K562 (cell line): Measurements from ENCODE around the gene C16orf74. TPM values are rescaled to one million over a fixed set of nuclear protein-coding genes. Genes with fewer than 3 reads are reported as not detected.

ENCODE experiments used
- ATAC-seq: fragments of 200-7000 bp; cut with Tn5 transposase; 3 replicates; pipeline ENCODE4 v1.9.1; 2020; ENCODE audit warnings: moderate library complexity
- BruUV-seq: library from RNA; stranded (reverse); fragments of 400-500 nt; replicated peaks from 2 replicates; lab custom pipeline; 2021; lab: Mats Ljungman, UMichigan
- CTCF ChIA-PET: fragments of 300-600 bp; formaldehyde crosslinking; extraction: SDS; loops from one replicate; lab custom pipeline; 2021; ENCODE audit warnings: low intra/inter-chr PET ratio; lab: Yijun Ruan, JAX
- POLR2A ChIA-PET: fragments of 300-600, 350-650 bp; sonication (Branson Sonifier 250); formaldehyde crosslinking; extraction: SDS; loops from one replicate; lab custom pipeline; 2021; ENCODE audit warnings: antibody characterized with exemption, inconsistent platforms; lab: Yijun Ruan, JAX
- DNase-seq, 4 experiments: peaks; one replicate each; pipeline versions ENCODE4 v3.0.0 to v3.0.0-alpha.2; 2011 to 2018; ENCODE audit warnings: low spot score in 3 of 4, mixed read lengths in 3 of 4; ENCODE audit errors: extremely low read depth in 1 of 4
- FAIRE-seq: peaks from 2 replicates; lab custom pipeline; 2011; peaks lifted over from hg19 to GRCh38; lab: Jason Lieb, UNC
- H2AFZ ChIP-seq: 2 replicates; pipeline ENCODE4 v1.6.0; 2011; ENCODE audit warnings: low read depth, low read length, control low read depth, inconsistent platforms
- H3K27ac ChIP-seq: fragments of 200-600 bp; 3 replicates; pipeline ENCODE4 v1.8.0; 2011; ENCODE audit warnings: low read depth, mild to moderate bottlenecking, control low read depth, inconsistent platforms, low read length, moderate library complexity, mixed read lengths; ENCODE audit errors: extremely low read depth
- H3K27me3 ChIP-seq, 2 experiments: fragments of 300-600 bp in 1 of 2; 2 replicates in 1 of 2; 3 replicates in 1 of 2; pipeline versions ENCODE4 v1.6.0 to v1.8.0; 2011; ENCODE audit warnings: inconsistent platforms in 2 of 2, low read length in 2 of 2, mild to moderate bottlenecking in 1 of 2, mixed read lengths in 1 of 2, moderate library complexity in 1 of 2; ENCODE audit not compliant: control insufficient read depth in 2 of 2, insufficient read depth in 2 of 2
- H3K36me3 ChIP-seq: fragments of 300-600 bp; 3 replicates; pipeline ENCODE4 v1.8.0; 2011; ENCODE audit warnings: mild to moderate bottlenecking, low read length, inconsistent platforms; ENCODE audit not compliant: control insufficient read depth, insufficient read depth
- H3K4me1 ChIP-seq, 2 experiments: fragments of 200-600 bp in 1 of 2; replicated peaks in 1 of 2; 2 replicates in 1 of 2; 3 replicates in 1 of 2; pipeline versions ENCODE4 v1.5.1 to v1.8.0; 2011; ENCODE audit warnings: inconsistent platforms in 2 of 2, low read length in 2 of 2, mild to moderate bottlenecking in 1 of 2, mixed read lengths in 1 of 2, moderate library complexity in 1 of 2; ENCODE audit not compliant: control insufficient read depth in 2 of 2, insufficient read depth in 2 of 2
- H3K4me2 ChIP-seq: 2 replicates; pipeline ENCODE4 v1.6.1; 2011; ENCODE audit warnings: low read length, control low read depth, inconsistent platforms, mixed read lengths; ENCODE audit not compliant: insufficient read depth
- H3K4me3 ChIP-seq: fragments of 200-600 bp; sonication (generic), shearing (Covaris generic); 2 replicates; pipeline ENCODE4 v1.5.1; 2016; ENCODE audit warnings: control low read depth, inconsistent platforms
- H3K79me2 ChIP-seq: fragments of 200-600 bp; 3 replicates; pipeline ENCODE4 v1.8.0; 2011; ENCODE audit warnings: low read length, inconsistent platforms; ENCODE audit not compliant: control insufficient read depth, insufficient read depth
- H3K9ac ChIP-seq, 2 experiments: 2 replicates each; pipeline versions ENCODE4 v1.6.0 to v1.6.1; 2011; ENCODE audit warnings: low read depth in 2 of 2, low read length in 2 of 2, control low read depth in 1 of 2, inconsistent platforms in 1 of 2, mild to moderate bottlenecking in 1 of 2, mixed read lengths in 1 of 2; ENCODE audit not compliant: insufficient read depth in 1 of 2
- H3K9me1 ChIP-seq: one replicate; pipeline ENCODE4 v1.6.0; 2011; ENCODE audit warnings: inconsistent platforms, mild to moderate bottlenecking, low read length, moderate library complexity; ENCODE audit not compliant: control insufficient read depth, insufficient read depth
- H3K9me3 ChIP-seq: replicated peaks from 2 replicates; pipeline ENCODE4 v1.5.1; 2011; ENCODE audit warnings: low read depth, low read length, inconsistent platforms; ENCODE audit not compliant: control insufficient read depth, insufficient read depth
- H4K20me1 ChIP-seq: replicated peaks from 2 replicates; pipeline ENCODE4 v1.6.1; 2011; ENCODE audit warnings: low read length, inconsistent platforms, mixed read lengths; ENCODE audit not compliant: control insufficient read depth, insufficient read depth
- ETS2 ChIP-seq: IDR thresholded peaks from 2 replicates; pipeline ENCODE4 v1.6.1; 2016; ENCODE audit warnings: borderline replicate concordance, missing genetic modification characterization, mild to moderate bottlenecking, moderate library complexity, missing compliant biosample characterization; ENCODE audit not compliant: poor library complexity, severe bottlenecking
- L3MBTL2 ChIP-seq: fragments of 450-650 bp; IDR thresholded peaks from 2 replicates; pipeline ENCODE4 v1.6.1; 2016; ENCODE audit warnings: mild to moderate bottlenecking, moderate library complexity
- MYBL2 ChIP-seq, 2 experiments: fragments of 450-650 bp in 1 of 2; sonication (generic) in 1 of 2; formaldehyde crosslinking in 1 of 2; IDR thresholded peaks; 2 replicates each; pipeline versions ENCODE4 v1.6.1 to v1.8.1; 2017 to 2022; ENCODE audit warnings: borderline replicate concordance in 1 of 2, inconsistent platforms in 1 of 2, low read depth in 1 of 2, mild to moderate bottlenecking in 1 of 2, missing genetic modification reagents in 1 of 2, moderate library complexity in 1 of 2
- PYGO2 ChIP-seq: fragments of 450-650 bp; IDR thresholded peaks from 2 replicates; pipeline ENCODE4 v1.6.1; 2016; ENCODE audit warnings: mild to moderate bottlenecking, missing genetic modification characterization, moderate library complexity, missing compliant biosample characterization
- TCF15 ChIP-seq: fragments of 250-450 bp; sonication (Bioruptor Pico); IDR thresholded peaks from 2 replicates; pipeline ENCODE4 v1.8.0; 2022; ENCODE audit warnings: moderate library complexity, mild to moderate bottlenecking, inconsistent platforms
- TEAD2 ChIP-seq: fragments of 450-650 bp; IDR thresholded peaks from 2 replicates; pipeline ENCODE4 v1.6.1; 2016; ENCODE audit warnings: missing genetic modification characterization, control low read depth, missing compliant biosample characterization
- WGBS: fragments of 100-300 bp; shearing (Covaris generic); methylation state at CpG from one replicate; pipeline ENCODE4 v1.1.6; 2016; ENCODE audit warnings: low coverage, mixed read lengths; ENCODE audit not compliant: insufficient coverage; ENCODE audit errors: missing lambda C conversion rate; 5-methylcytosine and 5-hydroxymethylcytosine counted together
- in situ Hi-C: fragments of 300-500 bp; cut with MboI; formaldehyde crosslinking; loops from 4 replicates; pipeline ENCODE4 v1.15.0; 2018; ENCODE audit warnings: inconsistent platforms, mixed read lengths
- intact Hi-C: fragments of 100-400 bp; cut with micrococcal nuclease; formaldehyde crosslinking; loops from 2 replicates; pipeline ENCODE4 v1.14.2; 2022
- polyA plus RNA-seq, 8 experiments: library from polyadenylated mRNA; depleted of rRNA in 4 of 8; stranded (reverse) in 5 of 8; unstranded in 3 of 8; fragments of >200 nt; fragmentation: Nextera tagmentation in 2 of 8; fragmentation: Illumina TruSeq in 1 of 8; extraction: Ambion mirVana in 2 of 8; extraction: Trizol in 1 of 8; gene quantifications; 2 replicates each; pipeline versions ENCODE4 v1.2.1 to v1.2.3, GENCODE V29; 2011 to 2014; ENCODE audit warnings: inconsistent platforms in 1 of 8, missing spikeins in 1 of 8
- total RNA-seq, 7 experiments: library from RNA; depleted of rRNA in 6 of 7; stranded (reverse); fragments of >200 nt in 6 of 7; fragmentation: Illumina TruSeq in 2 of 7; extraction: Trizol in 2 of 7; gene quantifications; 2 replicates each; pipeline versions ENCODE4 v1.2.1 to v1.2.3, GENCODE V29; 2011 to 2021; ENCODE audit warnings: low replicate concordance in 1 of 7
- TF ChIP-seq, protein P1 (sequence below), 2 experiments: fragments of 450-650 bp; IDR thresholded peaks; 2 replicates each; pipeline ENCODE4 v1.6.1; 2016
- TF ChIP-seq, protein P2 (sequence below): sonication (generic); IDR thresholded peaks from 2 replicates; pipeline ENCODE4 v1.6.1; 2016
- TF ChIP-seq, protein P3 (sequence below): sonication (generic); formaldehyde crosslinking; IDR thresholded peaks from 2 replicates; pipeline ENCODE4 v1.8.1; 2023; ENCODE audit warnings: mild to moderate bottlenecking, missing genetic modification reagents

Gene C16orf74
- total and polyA plus RNA-seq, 9 of the 15 experiments (the other 6 are each of a cell fraction or from before 2014, with no cell fraction given) = not detected

- intact Hi-C loops (no loop called here), in situ Hi-C loops (no loop called here)
- no peak overlapping the region for H3K9ac ChIP-seq
- FAIRE-seq (no peak), DNase-seq (no peak), ATAC-seq (no peak)
- H3K79me2 ChIP-seq = 0 out of 3 replicates have a peak, but pooled peaks cover 4% of the 10 kb centered on the region
- H3K9me1 ChIP-seq = no peaks in the 10 kb centered on the region
- no peaks in the 10 kb centered on the region for H3K9me3 ChIP-seq
- no TSS peak for BruUV-seq
- no peak overlapping the region for H3K4me3 ChIP-seq
- H2AFZ ChIP-seq = no peak overlapping the region
- POLR2A ChIA-PET = interaction anchor here (1.0 to 1.1 kb wide), 2 partner anchors 10 to 14 kb away, joined by 3 read pairs; no protein-coding TSS in a partner anchor
- peaks cover 84% of the 10 kb centered on the region; the same call in 2 of the 3 replicates for H3K36me3 ChIP-seq
- no peak overlapping the region for H3K27ac ChIP-seq
- CTCF ChIA-PET = no interaction called here
- WGBS = 90% methylated on average over 16 of the region's 16 CpGs
- peaks cover 3% of the 10 kb centered on the region; the same call in 1 of the 2 replicates for H4K20me1 ChIP-seq
- no peaks in the 10 kb centered on the region for H3K4me1 ChIP-seq
- H3K27me3 ChIP-seq = no peaks in the 10 kb centered on the region
- H3K4me2 ChIP-seq = no peak overlapping the region
- TF ChIP-seq, protein P1, sequence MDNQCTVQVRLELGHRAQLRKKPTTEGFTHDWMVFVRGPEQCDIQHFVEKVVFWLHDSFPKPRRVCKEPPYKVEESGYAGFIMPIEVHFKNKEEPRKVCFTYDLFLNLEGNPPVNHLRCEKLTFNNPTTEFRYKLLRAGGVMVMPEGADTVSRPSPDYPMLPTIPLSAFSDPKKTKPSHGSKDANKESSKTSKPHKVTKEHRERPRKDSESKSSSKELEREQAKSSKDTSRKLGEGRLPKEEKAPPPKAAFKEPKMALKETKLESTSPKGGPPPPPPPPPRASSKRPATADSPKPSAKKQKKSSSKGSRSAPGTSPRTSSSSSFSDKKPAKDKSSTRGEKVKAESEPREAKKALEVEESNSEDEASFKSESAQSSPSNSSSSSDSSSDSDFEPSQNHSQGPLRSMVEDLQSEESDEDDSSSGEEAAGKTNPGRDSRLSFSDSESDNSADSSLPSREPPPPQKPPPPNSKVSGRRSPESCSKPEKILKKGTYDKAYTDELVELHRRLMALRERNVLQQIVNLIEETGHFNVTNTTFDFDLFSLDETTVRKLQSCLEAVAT (IDR thresholded peaks at IDR 0.05) = no peak
- TF ChIP-seq TCF15 (CRISPR knock-in tag) (no peak), ETS2 (tag) (no peak), PYGO2 (tag) (no peak), MYBL2 (IDR thresholded peaks at IDR 0.05; ENCODE audit: low read depth) (no peak), MYBL2 (CRISPR knock-in tag; IDR thresholded peaks at IDR 0.05; ENCODE audit: borderline replicate concordance) (no peak), L3MBTL2 (no peak), TEAD2 (no peak)
- TF ChIP-seq, protein P2, sequence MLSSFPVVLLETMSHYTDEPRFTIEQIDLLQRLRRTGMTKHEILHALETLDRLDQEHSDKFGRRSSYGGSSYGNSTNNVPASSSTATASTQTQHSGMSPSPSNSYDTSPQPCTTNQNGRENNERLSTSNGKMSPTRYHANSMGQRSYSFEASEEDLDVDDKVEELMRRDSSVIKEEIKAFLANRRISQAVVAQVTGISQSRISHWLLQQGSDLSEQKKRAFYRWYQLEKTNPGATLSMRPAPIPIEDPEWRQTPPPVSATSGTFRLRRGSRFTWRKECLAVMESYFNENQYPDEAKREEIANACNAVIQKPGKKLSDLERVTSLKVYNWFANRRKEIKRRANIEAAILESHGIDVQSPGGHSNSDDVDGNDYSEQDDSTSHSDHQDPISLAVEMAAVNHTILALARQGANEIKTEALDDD = no peak
- TF ChIP-seq, protein P3, sequence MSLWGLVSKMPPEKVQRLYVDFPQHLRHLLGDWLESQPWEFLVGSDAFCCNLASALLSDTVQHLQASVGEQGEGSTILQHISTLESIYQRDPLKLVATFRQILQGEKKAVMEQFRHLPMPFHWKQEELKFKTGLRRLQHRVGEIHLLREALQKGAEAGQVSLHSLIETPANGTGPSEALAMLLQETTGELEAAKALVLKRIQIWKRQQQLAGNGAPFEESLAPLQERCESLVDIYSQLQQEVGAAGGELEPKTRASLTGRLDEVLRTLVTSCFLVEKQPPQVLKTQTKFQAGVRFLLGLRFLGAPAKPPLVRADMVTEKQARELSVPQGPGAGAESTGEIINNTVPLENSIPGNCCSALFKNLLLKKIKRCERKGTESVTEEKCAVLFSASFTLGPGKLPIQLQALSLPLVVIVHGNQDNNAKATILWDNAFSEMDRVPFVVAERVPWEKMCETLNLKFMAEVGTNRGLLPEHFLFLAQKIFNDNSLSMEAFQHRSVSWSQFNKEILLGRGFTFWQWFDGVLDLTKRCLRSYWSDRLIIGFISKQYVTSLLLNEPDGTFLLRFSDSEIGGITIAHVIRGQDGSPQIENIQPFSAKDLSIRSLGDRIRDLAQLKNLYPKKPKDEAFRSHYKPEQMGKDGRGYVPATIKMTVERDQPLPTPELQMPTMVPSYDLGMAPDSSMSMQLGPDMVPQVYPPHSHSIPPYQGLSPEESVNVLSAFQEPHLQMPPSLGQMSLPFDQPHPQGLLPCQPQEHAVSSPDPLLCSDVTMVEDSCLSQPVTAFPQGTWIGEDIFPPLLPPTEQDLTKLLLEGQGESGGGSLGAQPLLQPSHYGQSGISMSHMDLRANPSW (CRISPR knock-in tag) = no peak
These were observed 30.9 kb upstream of the C16orf74 start for GRCh38 chr16:85781695-85782370.
